HPDE6-E6E7 (cell line): ENCODE measurements around the gene MRM3.
"Not testable (repeated sequence)": the region's sequence is repeated elsewhere in the genome, so short reads cannot be mapped to it uniquely, and the experiment has no call there.

Source experiments
- DNase-seq: peaks from one replicate; pipeline ENCODE4 v3.0.0; 2011; ENCODE audit warnings: missing footprints; ENCODE audit errors: extremely low spot score

MRM3 gene, protein sequence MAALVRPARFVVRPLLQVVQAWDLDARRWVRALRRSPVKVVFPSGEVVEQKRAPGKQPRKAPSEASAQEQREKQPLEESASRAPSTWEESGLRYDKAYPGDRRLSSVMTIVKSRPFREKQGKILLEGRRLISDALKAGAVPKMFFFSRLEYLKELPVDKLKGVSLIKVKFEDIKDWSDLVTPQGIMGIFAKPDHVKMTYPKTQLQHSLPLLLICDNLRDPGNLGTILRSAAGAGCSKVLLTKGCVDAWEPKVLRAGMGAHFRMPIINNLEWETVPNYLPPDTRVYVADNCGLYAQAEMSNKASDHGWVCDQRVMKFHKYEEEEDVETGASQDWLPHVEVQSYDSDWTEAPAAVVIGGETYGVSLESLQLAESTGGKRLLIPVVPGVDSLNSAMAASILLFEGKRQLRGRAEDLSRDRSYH

DNA sequence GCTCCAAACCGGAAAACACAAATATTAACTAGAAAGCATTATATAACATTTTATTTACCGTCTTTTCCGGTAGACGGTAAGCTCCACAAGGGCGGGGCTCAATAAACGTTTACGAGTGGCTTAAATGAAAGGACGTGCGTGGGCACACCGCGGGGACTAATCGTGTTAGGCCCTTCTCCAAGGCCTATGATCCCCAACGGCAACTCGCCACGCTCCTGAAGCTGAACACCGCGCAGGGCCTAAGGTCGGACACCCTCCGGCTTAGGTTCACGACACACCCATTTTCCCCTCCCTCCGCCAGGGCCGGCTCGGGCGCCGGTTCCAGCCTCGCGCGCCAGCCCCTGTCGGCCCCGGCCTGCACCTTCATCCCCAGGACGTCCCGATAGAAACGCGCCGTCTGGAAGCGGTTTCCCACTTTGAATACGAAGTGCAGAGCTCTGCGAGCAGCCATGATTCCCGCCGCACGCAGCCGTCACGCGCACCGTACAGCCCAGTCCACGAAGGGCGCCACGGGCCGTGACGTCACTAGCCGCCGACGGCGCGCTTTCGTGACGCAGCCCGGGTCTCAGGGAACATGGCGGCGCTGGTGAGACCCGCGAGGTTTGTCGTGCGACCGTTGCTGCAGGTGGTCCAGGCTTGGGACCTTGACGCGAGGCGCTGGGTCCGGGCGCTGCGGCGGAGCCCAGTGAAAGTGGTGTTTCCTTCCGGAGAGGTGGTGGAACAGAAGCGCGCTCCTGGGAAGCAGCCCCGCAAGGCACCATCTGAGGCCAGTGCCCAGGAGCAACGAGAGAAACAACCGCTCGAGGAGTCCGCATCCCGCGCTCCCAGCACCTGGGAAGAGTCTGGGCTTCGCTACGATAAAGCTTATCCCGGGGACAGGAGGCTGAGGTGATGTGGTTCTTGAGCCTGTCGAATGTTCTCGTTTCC, at the start of gene MRM3, which contains the start of gene GLOD4:
Gene MRM3, plus strand, starts transcription at position 549 of the 927 bp plus-strand sequence. Its CDS starts 26 bp downstream, at position 575.
Gene GLOD4, minus strand, starts transcription at position 476 of the 927 bp plus-strand sequence. Its CDS starts 25 bp downstream, at position 451.
- DNase-seq: peak; percentile 81

DNA sequence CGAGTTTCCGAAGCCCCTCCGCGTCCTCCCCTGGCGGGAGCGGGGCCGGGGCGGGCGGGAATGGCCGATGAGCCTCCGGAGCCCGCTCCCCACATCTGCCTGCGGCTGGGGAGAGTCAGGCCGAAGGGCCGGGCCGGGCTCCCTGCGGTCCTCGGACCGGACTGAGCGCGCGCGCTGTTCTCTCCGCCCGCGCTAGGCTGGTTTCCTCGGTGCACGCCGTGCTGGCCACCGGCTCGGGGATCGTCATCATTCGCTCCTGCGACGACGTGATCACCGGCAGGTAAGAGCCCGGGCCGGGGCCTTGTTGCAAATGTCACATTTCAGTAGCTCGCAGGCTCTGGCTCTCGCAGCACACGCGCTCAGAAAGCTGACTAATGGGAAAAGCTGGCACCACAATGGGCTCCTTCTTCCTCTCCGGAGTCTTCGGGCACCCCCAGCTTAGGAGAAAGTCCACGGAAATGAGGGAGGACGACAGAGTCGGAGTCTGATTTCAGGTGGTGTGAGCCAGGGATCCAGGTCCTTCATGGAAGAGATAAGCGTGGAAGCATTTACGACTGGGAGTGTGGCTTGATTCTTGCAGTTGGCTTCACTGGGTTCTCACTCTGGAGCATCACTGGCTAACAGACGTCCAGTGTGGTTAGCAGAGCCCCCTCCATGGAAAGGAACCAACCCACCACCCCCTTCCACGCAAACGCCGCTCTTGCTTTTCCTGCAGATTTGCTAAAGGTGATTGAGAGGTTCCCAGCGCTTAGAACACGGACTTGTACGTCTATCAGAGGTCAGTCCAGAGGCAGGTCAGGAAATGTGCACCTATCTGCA, 49.0 kb upstream of the MRM3 start:
- DNase-seq: no peak

GRCh38 chr17:733743-734142, 48.4 kb upstream of the MRM3 start:
- no peak for DNase-seq

DNA sequence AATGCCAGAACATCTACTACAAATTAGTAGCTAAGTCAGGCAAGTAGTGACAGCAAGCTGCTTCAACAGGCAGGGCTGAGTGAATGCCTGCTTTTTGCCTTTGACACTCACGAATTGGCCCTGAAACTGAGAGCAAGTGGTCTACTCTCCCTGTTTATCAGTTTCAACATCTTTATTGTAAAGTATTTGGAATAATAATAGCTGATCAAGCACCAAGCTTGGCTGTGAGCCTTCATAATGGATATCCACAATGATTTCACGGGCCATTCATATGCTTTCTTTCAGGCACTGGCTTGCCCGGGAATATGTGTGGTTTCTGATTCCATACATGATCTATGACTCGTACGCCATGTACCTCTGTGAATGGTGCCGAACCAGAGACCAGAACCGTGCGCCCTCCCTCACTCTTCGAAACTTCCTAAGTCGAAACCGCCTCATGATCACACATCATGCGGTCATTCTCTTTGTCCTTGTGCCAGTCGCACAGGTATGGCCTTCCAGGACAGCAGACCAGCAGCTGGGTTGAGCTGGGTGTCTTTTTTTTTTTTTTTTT, 44.5 kb upstream of the MRM3 start:
- no peak for DNase-seq

- no peak for DNase-seq
Observed at GRCh38 chr17:740240-741017, 41.7 kb upstream of the MRM3 start.

DNA sequence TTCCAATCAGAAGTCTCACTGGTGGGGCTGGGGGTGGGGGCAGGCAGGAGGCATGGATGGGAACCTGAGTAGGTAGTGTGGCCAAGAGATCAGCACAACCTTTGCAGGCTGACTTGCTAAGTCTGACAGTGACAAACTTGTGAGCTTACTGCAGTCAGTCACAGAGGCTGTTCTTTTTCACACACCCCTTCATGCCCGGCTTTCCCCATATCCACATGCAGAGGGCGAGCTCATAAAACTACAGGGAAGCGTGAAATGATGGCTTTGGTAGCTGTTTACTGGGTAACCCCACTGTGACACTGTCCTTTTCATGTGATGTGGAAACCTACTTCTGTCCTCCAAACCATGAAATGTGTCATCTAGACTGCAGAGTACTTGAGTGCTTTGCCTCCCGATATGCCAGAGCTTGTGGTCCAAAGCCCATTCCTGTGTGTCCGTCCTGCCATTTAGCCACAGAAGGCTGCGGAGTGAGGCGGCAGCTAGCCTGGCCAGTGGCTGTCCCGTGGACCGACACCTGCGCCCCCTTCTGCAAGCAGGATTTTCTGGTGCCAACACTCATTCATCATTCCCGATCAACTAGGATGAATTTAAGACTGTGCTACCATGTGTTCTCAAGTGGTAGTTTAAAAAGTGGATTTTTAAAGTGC, 39.9 kb upstream of the MRM3 start:
- DNase-seq: no peak

DNA sequence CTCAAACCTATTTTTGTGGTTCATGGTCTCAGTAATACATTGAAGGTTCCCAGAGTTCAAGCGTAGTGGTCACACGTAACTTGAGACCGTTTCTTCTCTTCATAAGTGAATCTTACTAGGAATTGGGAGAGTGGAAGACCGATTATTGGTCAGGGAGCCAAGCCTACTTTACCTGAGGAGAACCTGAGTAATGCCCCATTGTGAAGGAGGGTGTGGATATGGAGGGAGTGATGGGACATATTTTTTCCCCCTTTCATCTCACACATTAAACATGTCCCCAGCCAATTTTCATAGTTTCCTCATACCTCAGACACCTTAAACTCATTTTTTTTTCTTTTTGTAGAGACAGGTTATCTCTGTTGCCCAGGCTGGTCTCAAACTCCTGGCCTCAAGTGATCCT, 39.0 kb upstream of the MRM3 start:
- DNase-seq: no peak

- DNase-seq: no peak
Observed at GRCh38 chr17:744937-745336, 37.2 kb upstream of the MRM3 start.

DNA sequence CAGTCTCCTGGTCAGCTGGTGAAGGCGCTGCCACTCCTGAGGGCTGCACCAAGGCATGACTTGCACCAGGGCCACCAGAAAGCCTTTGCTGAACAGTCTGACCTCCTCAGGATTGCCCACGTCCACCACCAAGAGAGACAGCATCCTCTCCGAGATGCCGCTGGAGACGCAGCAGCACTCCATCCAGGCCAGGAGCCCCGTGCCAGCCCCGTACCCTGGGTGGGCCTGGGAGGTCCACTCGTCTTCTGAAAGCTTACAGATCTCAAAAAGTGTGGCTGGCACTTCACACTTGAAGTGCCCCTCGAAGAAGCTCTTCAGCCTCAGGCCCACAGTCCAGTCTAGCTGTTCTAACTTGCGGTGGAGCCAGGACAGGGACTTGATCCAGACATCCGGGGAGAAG, 36.7 kb upstream of the MRM3 start:
- DNase-seq: no peak

DNA sequence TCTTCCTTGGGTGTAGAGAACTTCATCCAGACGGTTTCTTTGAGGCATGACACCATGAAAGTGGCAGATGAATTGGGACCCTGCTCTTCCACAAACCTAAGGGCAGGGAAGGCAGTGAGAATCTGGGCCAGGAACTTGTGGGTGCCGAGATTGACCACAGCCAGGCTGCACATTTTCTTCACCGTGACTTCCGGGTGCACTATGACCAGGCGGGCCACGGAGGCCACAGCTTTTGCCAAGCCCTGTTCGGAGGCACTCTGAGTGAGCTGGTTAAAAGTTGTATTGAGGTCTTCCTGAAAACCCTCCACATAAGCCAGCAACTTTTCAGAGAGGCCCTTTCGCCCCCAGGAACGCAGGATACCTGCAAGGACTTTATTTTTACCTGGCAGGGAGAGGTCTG, 36.0 kb upstream of the MRM3 start:
- DNase-seq: no peak

GRCh38 chr17:746783-747629, 35.1 kb upstream of the MRM3 start:
- no peak for DNase-seq

DNA sequence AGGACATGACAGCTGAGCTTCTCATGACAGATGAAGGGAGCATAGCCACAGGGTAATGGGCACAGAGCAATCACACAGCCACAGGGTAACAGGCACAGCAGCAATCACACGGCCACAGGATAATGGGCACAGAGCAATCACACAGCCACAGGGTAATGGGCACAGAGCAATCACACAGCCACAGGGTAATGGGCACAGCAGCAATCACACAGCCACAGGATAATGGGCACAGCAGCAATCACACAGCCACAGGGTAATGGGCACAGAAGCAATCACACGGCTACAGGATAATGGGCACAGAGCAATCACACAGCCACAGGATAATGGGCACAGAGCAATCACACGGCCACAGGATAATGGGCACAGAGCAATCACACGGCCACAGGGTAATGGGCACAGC, 33.5 kb upstream of the MRM3 start:
- DNase-seq: not testable (repeated sequence)

DNA sequence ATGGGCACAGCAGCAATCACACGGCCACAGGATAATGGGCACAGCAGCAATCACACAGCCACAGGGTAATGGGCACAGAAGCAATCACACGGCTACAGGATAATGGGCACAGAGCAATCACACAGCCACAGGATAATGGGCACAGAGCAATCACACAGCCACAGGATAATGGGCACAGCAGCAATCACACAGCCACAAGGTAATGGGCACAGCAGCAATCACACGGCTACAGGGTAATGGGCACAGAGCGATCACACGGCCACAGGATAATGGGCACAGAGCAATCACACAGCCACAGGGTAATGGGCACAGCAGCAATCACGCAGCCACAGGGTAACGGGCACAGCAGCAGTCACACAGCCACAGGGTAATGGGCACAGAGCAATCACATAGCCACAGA, 32.8 kb upstream of the MRM3 start:
- DNase-seq: not testable (repeated sequence)

DNA sequence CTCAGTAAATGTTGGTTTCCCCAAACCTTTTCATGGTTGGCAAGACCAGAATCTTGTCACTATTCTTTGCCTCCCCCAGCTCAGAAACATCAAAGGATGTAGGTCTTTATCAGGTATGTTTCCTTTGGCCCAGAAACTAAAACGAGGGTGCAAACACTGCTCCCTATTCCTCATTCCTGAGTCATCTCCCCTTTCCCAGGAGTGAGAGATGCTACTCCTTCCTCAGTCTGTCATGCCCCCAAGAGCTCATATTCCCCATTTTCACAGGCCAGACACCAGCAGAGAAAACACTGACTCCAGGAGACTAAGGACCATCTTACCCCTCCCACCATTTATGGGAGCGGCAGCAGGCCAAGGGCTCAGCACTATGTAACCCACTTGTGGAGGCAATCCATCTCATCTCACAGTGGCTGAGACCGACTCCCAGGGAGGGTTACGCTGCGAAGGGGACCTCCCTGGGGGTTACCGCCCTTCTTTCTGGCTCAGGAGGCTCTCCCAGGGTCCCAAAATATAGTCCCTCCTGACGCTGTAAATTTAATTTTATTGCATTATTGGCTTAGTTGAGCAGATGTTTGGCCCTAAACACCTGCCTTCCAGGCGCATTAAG, 31.6 kb upstream of the MRM3 start:
- no peak for DNase-seq

DNA sequence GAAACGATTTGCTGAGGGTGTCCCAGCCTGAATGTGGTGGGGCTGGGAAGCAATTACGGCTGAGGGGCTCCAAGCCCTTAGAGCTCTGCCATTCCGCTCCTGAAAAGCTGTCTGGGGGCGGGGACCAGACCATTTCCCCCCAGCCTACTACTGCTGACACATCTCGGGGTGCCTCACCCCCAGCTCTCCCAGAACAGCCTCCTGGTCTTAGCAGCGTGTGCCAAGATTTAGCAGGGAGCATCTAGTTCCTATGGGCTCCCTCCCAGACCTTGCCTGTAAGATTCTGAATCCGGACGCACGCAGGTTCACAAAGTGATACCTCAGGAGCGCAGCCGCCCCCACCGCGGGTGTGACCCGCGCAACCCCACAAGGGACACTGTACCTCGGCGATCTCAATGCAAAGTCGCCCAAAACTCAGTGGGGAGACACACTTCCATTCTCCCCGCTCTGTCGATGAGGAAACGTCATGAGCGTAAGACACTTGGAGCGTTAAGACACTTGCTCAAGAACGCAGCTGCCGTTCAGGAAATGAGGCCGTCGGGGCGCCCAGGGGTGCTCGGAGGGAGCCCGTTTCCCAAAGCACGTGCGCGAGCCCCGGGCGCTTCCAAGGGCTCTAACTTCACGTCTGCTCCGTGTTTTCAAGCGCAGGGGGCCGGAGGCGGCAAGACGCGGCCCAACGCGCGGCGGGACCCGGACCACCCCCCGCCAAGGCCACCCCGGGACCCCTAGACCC, 30.7 kb upstream of the MRM3 start:
- no peak for DNase-seq

- peak; percentile 89 for DNase-seq
Observed at GRCh38 chr17:752002-752619, 30.0 kb upstream of the MRM3 start, which contains the start of gene GEMIN4. Gene GEMIN4 (minus strand): TSS chr17:752264. CDS start chr17:752142, 122 bp downstream.

GRCh38 chr17:752620-753219, 29.4 kb upstream of the MRM3 start:
- DNase-seq: no peak
